PC-9 (cell line): ENCODE results near the gene PHF21B.

ENCODE experiments used
- EZH2 ChIP-seq: fragments of 200-600 bp; sonication (generic); IDR thresholded peaks from 2 replicates; pipeline ENCODE4 v1.8.0; 2017; ENCODE audit warnings: antibody characterized with exemption, low read depth
- TF ChIP-seq, protein P1 (sequence below): fragments of 200-600 bp; sonication (generic); conservative IDR thresholded peaks from 2 replicates; pipeline ENCODE4 v1.6.1; 2017; ENCODE audit warnings: mixed run types, antibody characterized with exemption, mild to moderate bottlenecking, moderate library complexity

DNA sequence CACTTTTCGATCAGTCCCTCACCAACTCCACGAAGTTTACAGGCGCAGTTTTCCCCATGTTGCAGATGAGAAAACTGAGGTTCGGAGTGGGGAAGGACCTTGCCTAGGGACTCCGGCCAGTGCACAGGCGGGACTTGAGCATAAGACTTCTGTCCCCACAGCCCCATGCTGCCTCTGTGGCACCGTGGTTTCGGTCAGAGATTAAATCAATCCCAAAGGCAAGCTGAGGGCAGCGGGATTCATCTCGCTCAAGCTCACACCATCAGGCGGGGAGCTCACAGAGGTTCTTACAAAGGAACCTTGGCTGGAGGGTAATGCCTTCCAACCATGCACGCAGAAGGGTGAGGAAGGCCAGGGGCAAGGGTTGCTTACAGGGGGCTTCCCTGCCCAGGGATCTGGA is 115.5 kb downstream of the PHF21B start:
- TF ChIP-seq, protein P1, sequence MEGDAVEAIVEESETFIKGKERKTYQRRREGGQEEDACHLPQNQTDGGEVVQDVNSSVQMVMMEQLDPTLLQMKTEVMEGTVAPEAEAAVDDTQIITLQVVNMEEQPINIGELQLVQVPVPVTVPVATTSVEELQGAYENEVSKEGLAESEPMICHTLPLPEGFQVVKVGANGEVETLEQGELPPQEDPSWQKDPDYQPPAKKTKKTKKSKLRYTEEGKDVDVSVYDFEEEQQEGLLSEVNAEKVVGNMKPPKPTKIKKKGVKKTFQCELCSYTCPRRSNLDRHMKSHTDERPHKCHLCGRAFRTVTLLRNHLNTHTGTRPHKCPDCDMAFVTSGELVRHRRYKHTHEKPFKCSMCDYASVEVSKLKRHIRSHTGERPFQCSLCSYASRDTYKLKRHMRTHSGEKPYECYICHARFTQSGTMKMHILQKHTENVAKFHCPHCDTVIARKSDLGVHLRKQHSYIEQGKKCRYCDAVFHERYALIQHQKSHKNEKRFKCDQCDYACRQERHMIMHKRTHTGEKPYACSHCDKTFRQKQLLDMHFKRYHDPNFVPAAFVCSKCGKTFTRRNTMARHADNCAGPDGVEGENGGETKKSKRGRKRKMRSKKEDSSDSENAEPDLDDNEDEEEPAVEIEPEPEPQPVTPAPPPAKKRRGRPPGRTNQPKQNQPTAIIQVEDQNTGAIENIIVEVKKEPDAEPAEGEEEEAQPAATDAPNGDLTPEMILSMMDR, result no peak
- no peak for TF ChIP-seq EZH2
